ENCODE data around the gene GBX2. TPM values are rescaled to one million over a fixed set of nuclear protein-coding genes. Genes with fewer than 3 reads are reported as not detected.
"Not testable (repeated sequence)": the region's sequence is repeated elsewhere in the genome, so short reads cannot be mapped to it uniquely, and the experiment has no call there.

GBX2 gene
- total RNA-seq, 2 donors from 2014 or later = not detected

GRCh38 chr2:236155406-236155805, 12.8 kb downstream of the GBX2 start:
- Histone ChIP-seq H3K27me3 (peaks cover 0 to 5% of the 10 kb centered on the region in 2 donors), H3K27ac (no peak overlapping the region), H3K36me3 (no peaks in the 10 kb centered on the region), H3K4me1 (no peaks in the 10 kb centered on the region), H3K4me3 (no peak overlapping the region), H3K9me3 (peaks cover 0 to 25% of the 10 kb centered on the region in 2 donors)
- TF ChIP-seq CTCF (IDR thresholded peaks at IDR 0.05) = no peak
- DNase-seq (ENCODE audit: low spot score) = no peak

- no peaks in the 10 kb centered on the region for H3K27me3 ChIP-seq
- H3K27ac ChIP-seq = no peak overlapping the region
- TF ChIP-seq CTCF (IDR thresholded peaks at IDR 0.05) = no peak
- peaks cover 0 to 8% of the 10 kb centered on the region in 2 donors for H3K9me3 ChIP-seq
- H3K4me1 ChIP-seq = no peaks in the 10 kb centered on the region
- DNase-seq (ENCODE audit: low spot score) = no peak
- H3K4me3 ChIP-seq = no peak overlapping the region
- no peaks in the 10 kb centered on the region for H3K36me3 ChIP-seq
Measured at GRCh38 chr2:236146436-236146835, 21.8 kb downstream of the GBX2 start.

- DNase-seq (ENCODE audit: low spot score) = no peak
- Histone ChIP-seq H3K4me1 (no peaks in the 10 kb centered on the region), H3K27ac (no peak overlapping the region), H3K4me3 (no peak overlapping the region), H3K27me3 (no peaks in the 10 kb centered on the region), H3K36me3 (no peaks in the 10 kb centered on the region), H3K9me3 (no peaks in the 10 kb centered on the region)
- no peak for TF ChIP-seq CTCF (IDR thresholded peaks at IDR 0.05)
Measured at GRCh38 chr2:236143811-236144210, 24.4 kb downstream of the GBX2 start.

GRCh38 chr2:236141616-236142015, 26.6 kb downstream of the GBX2 start:
- H3K9me3 ChIP-seq; H3K4me3 ChIP-seq; DNase-seq (ENCODE audit: low spot score); H3K27me3 ChIP-seq; H3K4me1 ChIP-seq; H3K36me3 ChIP-seq; H3K27ac ChIP-seq: not testable (repeated sequence)

GRCh38 chr2:236137066-236137465, 31.1 kb downstream of the GBX2 start:
- H3K4me1 ChIP-seq = no peaks in the 10 kb centered on the region

GRCh38 chr2:236136538-236136937, 31.6 kb downstream of the GBX2 start:
- Histone ChIP-seq H3K27ac (no peak overlapping the region), H3K4me3 (no peak overlapping the region), H3K4me1 (no peaks in the 10 kb centered on the region), H3K9me3 (no peaks in the 10 kb centered on the region), H3K27me3 (no peaks in the 10 kb centered on the region), H3K36me3 (no peaks in the 10 kb centered on the region)
- DNase-seq (ENCODE audit: low spot score) = no peak
- no peak for TF ChIP-seq CTCF (IDR thresholded peaks at IDR 0.05)

More at GRCh38 chr2:236137066-236137465, 31.1 kb downstream of the GBX2 start:
- no peak overlapping the region for H3K4me3 ChIP-seq
- no peaks in the 10 kb centered on the region for H3K9me3 ChIP-seq
- no peak overlapping the region for H3K27ac ChIP-seq
- no peaks in the 10 kb centered on the region for H3K36me3 ChIP-seq
- H3K27me3 ChIP-seq = no peaks in the 10 kb centered on the region
- no peak for DNase-seq (ENCODE audit: low spot score)
- no peak for TF ChIP-seq CTCF (IDR thresholded peaks at IDR 0.05)

All from right atrium auricular region (tissue), 2 donors.